SK-N-SH treated with all-trans-retinoic acid at 6 μM for 48 hours (cell line): ENCODE results near the gene TNFSF11.

ENCODE experiments used
- ATAC-seq: fragments of 200-7000 bp; cut with Tn5 transposase; 3 replicates; pipeline ENCODE4 v1.9.1; 2020; ENCODE audit warnings: mild to moderate bottlenecking, moderate library complexity
- ARNTL ChIP-seq: fragments of 450-650 bp; formaldehyde crosslinking; IDR thresholded peaks from 2 replicates; pipeline ENCODE4 v1.5.0; 2020; ENCODE audit warnings: low read depth, mild to moderate bottlenecking, moderate library complexity, borderline replicate concordance
- CSDC2 ChIP-seq: fragments of 250-450 bp; sonication (Bioruptor Pico); IDR thresholded peaks from 2 replicates; pipeline ENCODE4 v1.5.0; 2020; ENCODE audit warnings: mild to moderate bottlenecking, moderate library complexity
- ESRRG ChIP-seq: fragments of 250-450 bp; sonication (Bioruptor Pico); IDR thresholded peaks from 2 replicates; pipeline ENCODE4 v1.6.1; 2021; ENCODE audit warnings: mild to moderate bottlenecking
- GLIS3 ChIP-seq: fragments of 250-450 bp; sonication (Bioruptor Pico); IDR thresholded peaks from 2 replicates; pipeline ENCODE4 v1.5.0; 2020; ENCODE audit warnings: mild to moderate bottlenecking, moderate library complexity
- OSR1 ChIP-seq: fragments of 250-450 bp; sonication (Bioruptor Pico); IDR thresholded peaks from 2 replicates; pipeline ENCODE4 v1.8.0; 2022; ENCODE audit warnings: moderate library complexity, mild to moderate bottlenecking, inconsistent platforms
- PPARA ChIP-seq: fragments of 250-450 bp; sonication (Bioruptor Pico); IDR thresholded peaks from 2 replicates; pipeline ENCODE4 v1.5.0; 2020; ENCODE audit warnings: mild to moderate bottlenecking, borderline replicate concordance
- RARB ChIP-seq: fragments of 250-450 bp; sonication (Bioruptor Pico); IDR thresholded peaks from 2 replicates; pipeline ENCODE4 v1.8.0; 2021; ENCODE audit warnings: mild to moderate bottlenecking, moderate library complexity
- TOX ChIP-seq: fragments of 250-450 bp; sonication (Bioruptor Pico); IDR thresholded peaks from 2 replicates; pipeline ENCODE4 v1.8.0; 2021; ENCODE audit warnings: mild to moderate bottlenecking, moderate library complexity, borderline replicate concordance
- ZC3H10 ChIP-seq: fragments of 250-450 bp; sonication (Bioruptor Pico); IDR thresholded peaks from 2 replicates; pipeline ENCODE4 v1.5.1; 2021; ENCODE audit warnings: mild to moderate bottlenecking, moderate library complexity
- ZFP3 ChIP-seq: fragments of 250-450 bp; sonication (Bioruptor Pico); IDR thresholded peaks from 2 replicates; pipeline ENCODE4 v1.5.0; 2020; ENCODE audit warnings: mild to moderate bottlenecking, moderate library complexity
- ZFP30 ChIP-seq: fragments of 450-650 bp; formaldehyde crosslinking; IDR thresholded peaks from 2 replicates; pipeline ENCODE4 v1.5.0; 2022; ENCODE audit warnings: mild to moderate bottlenecking, moderate library complexity
- ZNF565 ChIP-seq: fragments of 450-650 bp; formaldehyde crosslinking; conservative IDR thresholded peaks from 2 replicates; pipeline ENCODE4 v1.5.0; 2020; ENCODE audit warnings: low read depth, mild to moderate bottlenecking, moderate library complexity
- ZNF70 ChIP-seq: fragments of 450-650 bp; formaldehyde crosslinking; IDR thresholded peaks from 2 replicates; pipeline ENCODE4 v1.5.0; 2020; ENCODE audit warnings: mild to moderate bottlenecking, moderate library complexity
- ZNF8 ChIP-seq: fragments of 450-650 bp; formaldehyde crosslinking; IDR thresholded peaks from 2 replicates; pipeline ENCODE4 v1.5.0; 2020; ENCODE audit warnings: mild to moderate bottlenecking, moderate library complexity
- TF ChIP-seq, protein P1 (sequence below): fragments of 250-450 bp; sonication (Bioruptor Pico); IDR thresholded peaks from 2 replicates; pipeline ENCODE4 v1.8.0; 2020; ENCODE audit warnings: mild to moderate bottlenecking, moderate library complexity, borderline replicate concordance
- TF ChIP-seq, protein P2 (sequence below): fragments of 250-450 bp; sonication (Bioruptor Pico); IDR thresholded peaks from 2 replicates; pipeline ENCODE4 v1.5.0; 2020; ENCODE audit warnings: mild to moderate bottlenecking, moderate library complexity
- TF ChIP-seq, protein P3 (sequence below): fragments of 250-450 bp; sonication (Bioruptor Pico); IDR thresholded peaks from 2 replicates; pipeline ENCODE4 v1.5.1; 2021; ENCODE audit warnings: mild to moderate bottlenecking, moderate library complexity

TNFSF11 gene

DNA sequence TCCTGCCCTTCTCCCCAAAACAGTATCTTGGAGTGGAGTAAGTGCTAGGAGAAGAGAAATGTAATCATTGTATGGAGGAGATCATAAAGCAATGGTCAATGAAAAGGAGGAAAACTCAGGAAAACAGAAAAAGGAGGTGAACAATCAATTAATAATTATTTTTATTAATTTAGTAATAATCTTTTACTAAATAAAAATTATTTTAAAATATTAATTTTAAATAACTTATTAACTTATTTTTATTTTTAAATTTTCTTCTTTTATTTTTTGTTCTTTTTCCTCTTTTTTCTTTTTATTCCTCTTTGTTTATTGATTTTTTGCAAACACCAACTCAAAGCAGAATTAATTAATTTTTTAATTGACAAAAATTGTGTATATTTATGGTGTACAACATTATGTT lies 80.3 kb downstream of the TNFSF11 start:
- TF ChIP-seq ZFP3 (CRISPR knock-in tag) (no peak), ZFP30 (no peak), PPARA (CRISPR knock-in tag) (no peak), ZNF8 (CRISPR knock-in tag) (no peak)
- TF ChIP-seq, protein P1, sequence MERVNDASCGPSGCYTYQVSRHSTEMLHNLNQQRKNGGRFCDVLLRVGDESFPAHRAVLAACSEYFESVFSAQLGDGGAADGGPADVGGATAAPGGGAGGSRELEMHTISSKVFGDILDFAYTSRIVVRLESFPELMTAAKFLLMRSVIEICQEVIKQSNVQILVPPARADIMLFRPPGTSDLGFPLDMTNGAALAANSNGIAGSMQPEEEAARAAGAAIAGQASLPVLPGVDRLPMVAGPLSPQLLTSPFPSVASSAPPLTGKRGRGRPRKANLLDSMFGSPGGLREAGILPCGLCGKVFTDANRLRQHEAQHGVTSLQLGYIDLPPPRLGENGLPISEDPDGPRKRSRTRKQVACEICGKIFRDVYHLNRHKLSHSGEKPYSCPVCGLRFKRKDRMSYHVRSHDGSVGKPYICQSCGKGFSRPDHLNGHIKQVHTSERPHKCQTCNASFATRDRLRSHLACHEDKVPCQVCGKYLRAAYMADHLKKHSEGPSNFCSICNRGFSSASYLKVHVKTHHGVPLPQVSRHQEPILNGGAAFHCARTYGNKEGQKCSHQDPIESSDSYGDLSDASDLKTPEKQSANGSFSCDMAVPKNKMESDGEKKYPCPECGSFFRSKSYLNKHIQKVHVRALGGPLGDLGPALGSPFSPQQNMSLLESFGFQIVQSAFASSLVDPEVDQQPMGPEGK (CRISPR knock-in tag): no peak
- TF ChIP-seq, all 23 proteins: peak for 0
- no peak for ATAC-seq

DNA sequence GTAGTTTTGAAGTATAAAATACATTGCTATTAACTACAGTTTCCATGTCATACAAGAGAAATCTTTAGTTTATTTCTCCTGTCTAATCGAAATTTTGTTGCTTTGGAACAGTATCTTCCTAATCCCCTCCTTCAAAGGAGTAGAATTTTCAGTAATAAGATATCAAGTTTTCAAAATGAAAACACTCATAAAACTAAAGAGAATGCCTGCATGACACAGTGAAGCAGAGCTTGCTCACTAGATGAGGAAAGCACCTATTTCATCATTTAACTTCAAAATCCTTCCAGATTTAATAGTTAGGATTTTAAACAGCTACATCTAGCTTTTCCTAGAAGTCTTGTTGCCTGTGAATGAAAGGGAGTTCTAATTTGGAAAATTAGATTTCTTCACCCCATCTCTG lies 80.8 kb downstream of the TNFSF11 start:
- TF ChIP-seq GLIS3 (CRISPR knock-in tag) (no peak), ZFP3 (CRISPR knock-in tag) (no peak), RARB (CRISPR knock-in tag) (no peak), ARNTL (CRISPR knock-in tag) (no peak), ESRRG (CRISPR knock-in tag) (no peak)
- no peak for ATAC-seq

DNA sequence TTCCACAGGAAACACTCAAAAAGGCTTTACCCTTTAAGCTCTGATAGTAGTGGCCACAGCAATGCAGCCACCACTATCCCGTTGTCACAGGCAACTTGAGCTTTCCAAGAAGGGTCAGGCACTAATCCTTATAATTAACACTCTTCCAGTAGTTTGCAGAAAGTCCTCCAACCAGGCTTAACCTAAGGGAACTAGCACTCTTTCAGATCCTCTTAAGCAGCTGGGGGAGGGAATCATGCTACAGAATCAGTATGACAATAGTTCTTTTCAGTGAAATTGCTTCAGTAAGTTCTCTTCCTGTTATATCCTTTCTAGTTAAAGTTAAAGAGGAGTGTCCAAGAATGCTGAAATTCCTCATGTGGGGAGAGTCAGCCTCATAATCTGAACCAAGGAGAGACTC lies 82.2 kb downstream of the TNFSF11 start:
- no peak for ATAC-seq
- TF ChIP-seq RARB (CRISPR knock-in tag) (no peak), ZNF70 (CRISPR knock-in tag) (no peak)

DNA sequence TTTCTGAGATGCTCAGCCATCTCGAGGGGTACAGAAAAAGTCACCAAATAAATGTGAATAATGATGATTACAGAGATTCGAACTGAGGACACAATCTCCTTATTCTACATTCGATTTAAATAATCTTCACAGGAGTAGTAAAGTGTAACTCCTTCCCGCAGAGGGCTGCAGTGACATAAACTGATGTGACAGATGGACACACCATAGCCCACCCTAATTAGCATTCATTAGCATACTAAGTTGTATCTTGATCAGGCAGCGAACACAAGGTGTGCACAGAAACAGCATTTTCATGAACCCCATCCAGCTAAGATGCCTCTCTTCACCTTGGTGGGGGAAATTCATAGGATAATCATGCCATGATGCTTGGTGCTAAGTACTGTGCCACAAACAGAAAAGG lies 83.0 kb downstream of the TNFSF11 start:
- no peak for ATAC-seq
- TF ChIP-seq, protein P2, sequence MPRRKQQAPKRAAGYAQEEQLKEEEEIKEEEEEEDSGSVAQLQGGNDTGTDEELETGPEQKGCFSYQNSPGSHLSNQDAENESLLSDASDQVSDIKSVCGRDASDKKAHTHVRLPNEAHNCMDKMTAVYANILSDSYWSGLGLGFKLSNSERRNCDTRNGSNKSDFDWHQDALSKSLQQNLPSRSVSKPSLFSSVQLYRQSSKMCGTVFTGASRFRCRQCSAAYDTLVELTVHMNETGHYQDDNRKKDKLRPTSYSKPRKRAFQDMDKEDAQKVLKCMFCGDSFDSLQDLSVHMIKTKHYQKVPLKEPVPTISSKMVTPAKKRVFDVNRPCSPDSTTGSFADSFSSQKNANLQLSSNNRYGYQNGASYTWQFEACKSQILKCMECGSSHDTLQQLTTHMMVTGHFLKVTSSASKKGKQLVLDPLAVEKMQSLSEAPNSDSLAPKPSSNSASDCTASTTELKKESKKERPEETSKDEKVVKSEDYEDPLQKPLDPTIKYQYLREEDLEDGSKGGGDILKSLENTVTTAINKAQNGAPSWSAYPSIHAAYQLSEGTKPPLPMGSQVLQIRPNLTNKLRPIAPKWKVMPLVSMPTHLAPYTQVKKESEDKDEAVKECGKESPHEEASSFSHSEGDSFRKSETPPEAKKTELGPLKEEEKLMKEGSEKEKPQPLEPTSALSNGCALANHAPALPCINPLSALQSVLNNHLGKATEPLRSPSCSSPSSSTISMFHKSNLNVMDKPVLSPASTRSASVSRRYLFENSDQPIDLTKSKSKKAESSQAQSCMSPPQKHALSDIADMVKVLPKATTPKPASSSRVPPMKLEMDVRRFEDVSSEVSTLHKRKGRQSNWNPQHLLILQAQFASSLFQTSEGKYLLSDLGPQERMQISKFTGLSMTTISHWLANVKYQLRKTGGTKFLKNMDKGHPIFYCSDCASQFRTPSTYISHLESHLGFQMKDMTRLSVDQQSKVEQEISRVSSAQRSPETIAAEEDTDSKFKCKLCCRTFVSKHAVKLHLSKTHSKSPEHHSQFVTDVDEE (CRISPR knock-in tag): no peak
- TF ChIP-seq TOX (CRISPR knock-in tag): no peak
- TF ChIP-seq ESRRG (CRISPR knock-in tag): no peak
- TF ChIP-seq ZC3H10 (CRISPR knock-in tag): no peak
- TF ChIP-seq, protein P3, sequence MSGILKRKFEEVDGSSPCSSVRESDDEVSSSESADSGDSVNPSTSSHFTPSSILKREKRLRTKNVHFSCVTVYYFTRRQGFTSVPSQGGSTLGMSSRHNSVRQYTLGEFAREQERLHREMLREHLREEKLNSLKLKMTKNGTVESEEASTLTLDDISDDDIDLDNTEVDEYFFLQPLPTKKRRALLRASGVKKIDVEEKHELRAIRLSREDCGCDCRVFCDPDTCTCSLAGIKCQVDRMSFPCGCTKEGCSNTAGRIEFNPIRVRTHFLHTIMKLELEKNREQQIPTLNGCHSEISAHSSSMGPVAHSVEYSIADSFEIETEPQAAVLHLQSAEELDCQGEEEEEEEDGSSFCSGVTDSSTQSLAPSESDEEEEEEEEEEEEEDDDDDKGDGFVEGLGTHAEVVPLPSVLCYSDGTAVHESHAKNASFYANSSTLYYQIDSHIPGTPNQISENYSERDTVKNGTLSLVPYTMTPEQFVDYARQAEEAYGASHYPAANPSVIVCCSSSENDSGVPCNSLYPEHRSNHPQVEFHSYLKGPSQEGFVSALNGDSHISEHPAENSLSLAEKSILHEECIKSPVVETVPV: no peak
- no peak for TF ChIP-seq GLIS3 (CRISPR knock-in tag)
- TF ChIP-seq OSR1 (CRISPR knock-in tag): no peak
- TF ChIP-seq ZNF70 (CRISPR knock-in tag): no peak
- TF ChIP-seq ZNF565 (CRISPR knock-in tag): no peak
- TF ChIP-seq CSDC2: no peak
- no peak for TF ChIP-seq RARB (CRISPR knock-in tag)
- no peak for TF ChIP-seq ZFP3 (CRISPR knock-in tag)
